RPMI8226 (cell line): Measurements from ENCODE around the gene CREBBP.
A peak's percentile ranks its signal among the peaks of the same experiment; 100 is the strongest.
"Not testable (repeated sequence)": the region's sequence is repeated elsewhere in the genome, so short reads cannot be mapped to it uniquely, and the experiment has no call there.

Experiments
- DNase-seq: peaks from one replicate; pipeline ENCODE4 v3.0.0-alpha.2; 2015

CREBBP gene

GRCh38 chr16:3880623-3881498 is at the start of gene CREBBP:
TSS of gene CREBBP (minus strand) at chr16:3880713. CDS start at chr16:3879916, 797 bp downstream.
- peak; percentile 96 for DNase-seq

- not testable (repeated sequence) for DNase-seq
Measured at GRCh38 chr16:3927147-3927546, 46.6 kb upstream of the CREBBP start.

GRCh38 chr16:3924763-3925162 is 44.2 kb upstream of the CREBBP start:
- DNase-seq, result no peak

- no peak for DNase-seq
Measured at GRCh38 chr16:3922241-3922640, 41.7 kb upstream of the CREBBP start.

GRCh38 chr16:3920206-3920605 is 39.7 kb upstream of the CREBBP start:
- no peak for DNase-seq

- DNase-seq, result no peak
Measured at GRCh38 chr16:3919413-3919812, 38.9 kb upstream of the CREBBP start.

- DNase-seq, result no peak
Measured at GRCh38 chr16:3915426-3916260, 35.1 kb upstream of the CREBBP start.

- no peak for DNase-seq
Measured at GRCh38 chr16:3912897-3913296, 32.4 kb upstream of the CREBBP start.

- no peak for DNase-seq
Measured at GRCh38 chr16:3912373-3912772, 31.9 kb upstream of the CREBBP start.

GRCh38 chr16:3911741-3912140 is 31.2 kb upstream of the CREBBP start:
- not testable (repeated sequence) for DNase-seq

- DNase-seq, result peak; percentile 35
Measured at GRCh38 chr16:3909791-3910583, 29.5 kb upstream of the CREBBP start.

- no peak for DNase-seq
Measured at GRCh38 chr16:3908951-3909437, 28.5 kb upstream of the CREBBP start.

GRCh38 chr16:3907586-3907985 is 27.1 kb upstream of the CREBBP start:
- no peak for DNase-seq

- no peak for DNase-seq
Measured at GRCh38 chr16:3906363-3906762, 25.9 kb upstream of the CREBBP start.

GRCh38 chr16:3904875-3905274 is 24.4 kb upstream of the CREBBP start:
- no peak for DNase-seq

GRCh38 chr16:3890091-3890490 is 9.6 kb upstream of the CREBBP start:
- no peak for DNase-seq

- no peak for DNase-seq
Measured at GRCh38 chr16:3889059-3889458, 8.5 kb upstream of the CREBBP start.

- DNase-seq, result not testable (repeated sequence)
Measured at GRCh38 chr16:3885999-3886398, 5.5 kb upstream of the CREBBP start.

- no peak for DNase-seq
Measured at GRCh38 chr16:3884398-3884797, 3.9 kb upstream of the CREBBP start.

GRCh38 chr16:3882531-3882930 is 2.0 kb upstream of the CREBBP start:
- no peak for DNase-seq

GRCh38 chr16:3881499-3881990 is 1.0 kb upstream of the CREBBP start:
- no peak for DNase-seq

- DNase-seq, result peak; percentile 83
Measured at GRCh38 chr16:3879887-3880564, 487 bp downstream of the CREBBP start.
